HepG2 (cell line): Measurements from ENCODE around the gene MEF2B. TPM values are rescaled to one million over a fixed set of nuclear protein-coding genes. Genes with fewer than 3 reads are reported as not detected.
A peak's percentile ranks its signal among the peaks of the same experiment; 100 is the strongest.

Experiments
- CREB1 ChIP-seq, 2 experiments: fragments of 450-650 bp in 1 of 2; IDR thresholded peaks; 2 replicates each; pipeline ENCODE4 v1.6.1; 2016 to 2017; ENCODE audit warnings: control low read depth in 1 of 2, mild to moderate bottlenecking in 1 of 2, missing compliant biosample characterization in 1 of 2, missing genetic modification characterization in 1 of 2
- GATAD1 ChIP-seq: IDR thresholded peaks from 2 replicates; pipeline ENCODE4 v1.6.1; 2016; ENCODE audit warnings: missing genetic modification reagents, missing compliant biosample characterization
- KDM1A ChIP-seq: IDR thresholded peaks from 2 replicates; pipeline ENCODE4 v1.6.1; 2016; ENCODE audit warnings: missing compliant biosample characterization
- NCOR1 ChIP-seq: fragments of 200-600 bp; sonication (generic); IDR thresholded peaks from 2 replicates; pipeline ENCODE4 v1.7.0; 2017; ENCODE audit warnings: antibody characterized with exemption, low read length, borderline replicate concordance
- RARA ChIP-seq: IDR thresholded peaks from 2 replicates; pipeline ENCODE4 v1.6.1; 2016; ENCODE audit warnings: missing genetic modification reagents, missing compliant biosample characterization
- SMAD3 ChIP-seq: sonication (generic); formaldehyde crosslinking; IDR thresholded peaks from 2 replicates; pipeline ENCODE4 v1.4.0; 2020; ENCODE audit warnings: missing genetic modification reagents
- ZFP36L2 ChIP-seq: sonication (generic); formaldehyde crosslinking; IDR thresholded peaks from 2 replicates; pipeline ENCODE4 v1.4.0; 2020; ENCODE audit warnings: missing genetic modification reagents
- ZMYM3 ChIP-seq: sonication (generic); formaldehyde crosslinking; IDR thresholded peaks from 2 replicates; pipeline ENCODE4 v1.5.1; 2020; ENCODE audit warnings: mild to moderate bottlenecking, missing genetic modification reagents
- ZNF234 ChIP-seq: sonication (generic); formaldehyde crosslinking; conservative IDR thresholded peaks from 2 replicates; pipeline ENCODE4 v1.5.1; 2020; ENCODE audit warnings: mild to moderate bottlenecking, missing genetic modification reagents
- ZNF263 ChIP-seq: sonication (generic); formaldehyde crosslinking; IDR thresholded peaks from 2 replicates; pipeline ENCODE4 v1.4.0; 2020; ENCODE audit warnings: missing genetic modification reagents
- ZNF788 ChIP-seq: sonication (generic); formaldehyde crosslinking; IDR thresholded peaks from 2 replicates; pipeline ENCODE4 v1.5.0; 2020; ENCODE audit warnings: mild to moderate bottlenecking, missing genetic modification reagents, borderline replicate concordance
- polyA plus RNA-seq, 8 experiments: library from polyadenylated mRNA; depleted of rRNA in 3 of 8; stranded (reverse) in 7 of 8; unstranded in 1 of 8; fragments of >200 nt; fragmentation: Illumina TruSeq in 4 of 8; extraction: Trizol in 4 of 8; gene quantifications; 2 replicates each; pipeline versions ENCODE4 v1.2.1 to v1.2.3, GENCODE V29; 2011 to 2016; ENCODE audit warnings: low read depth in 4 of 8, missing spikeins in 1 of 8, mixed read lengths in 1 of 8; ENCODE audit not compliant: insufficient read depth in 1 of 8
- total RNA-seq, 5 experiments: library from RNA; depleted of rRNA; stranded (reverse); fragments of >200 nt; fragmentation: Illumina TruSeq; extraction: Trizol; gene quantifications; 2 replicates each; pipeline ENCODE4 v1.2.3, GENCODE V29; 2016; ENCODE audit warnings: low read depth in 1 of 5
- TF ChIP-seq, protein P1 (sequence below): sonication (generic); formaldehyde crosslinking; IDR thresholded peaks from one replicate; pipeline ENCODE4 v1.5.1; 2020; ENCODE audit warnings: mild to moderate bottlenecking, missing genetic modification reagents; ENCODE audit errors: not compliant biosample characterization
- TF ChIP-seq, protein P2 (sequence below): sonication (generic); formaldehyde crosslinking; IDR thresholded peaks from 2 replicates; pipeline ENCODE4 v1.5.0; 2020; ENCODE audit warnings: missing genetic modification reagents
- TF ChIP-seq, protein P3 (sequence below): sonication (generic); formaldehyde crosslinking; conservative IDR thresholded peaks from 2 replicates; pipeline ENCODE4 v1.4.0; 2020; ENCODE audit warnings: mild to moderate bottlenecking, missing genetic modification reagents, moderate library complexity

The MEF2B gene
- total and polyA plus RNA-seq, 2 of the 13 experiments (the other 11 are each of a cell fraction or from before 2014, with no cell fraction given): 1.2 to 1.7 TPM

DNA sequence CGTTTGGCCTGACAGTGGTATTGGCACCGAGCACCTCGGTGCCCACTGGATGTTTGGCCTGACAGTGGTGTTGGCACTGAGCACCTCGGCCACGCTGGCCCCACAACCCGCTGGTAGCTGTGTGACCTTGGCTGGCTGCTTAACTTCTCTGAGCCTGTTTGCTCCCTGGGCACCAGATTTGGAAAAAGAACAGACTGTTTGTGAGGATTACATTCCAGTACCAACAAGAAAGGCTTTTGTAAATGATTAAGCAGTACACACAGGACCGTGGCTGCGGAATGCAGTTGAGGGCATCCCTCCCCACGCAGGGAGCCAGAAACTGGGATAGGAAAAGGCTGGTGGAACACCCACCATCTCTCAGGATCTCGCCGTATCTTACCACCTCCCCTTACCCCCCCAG is 74.4 kb downstream of the MEF2B start (continued):
- TF ChIP-seq, protein P1, sequence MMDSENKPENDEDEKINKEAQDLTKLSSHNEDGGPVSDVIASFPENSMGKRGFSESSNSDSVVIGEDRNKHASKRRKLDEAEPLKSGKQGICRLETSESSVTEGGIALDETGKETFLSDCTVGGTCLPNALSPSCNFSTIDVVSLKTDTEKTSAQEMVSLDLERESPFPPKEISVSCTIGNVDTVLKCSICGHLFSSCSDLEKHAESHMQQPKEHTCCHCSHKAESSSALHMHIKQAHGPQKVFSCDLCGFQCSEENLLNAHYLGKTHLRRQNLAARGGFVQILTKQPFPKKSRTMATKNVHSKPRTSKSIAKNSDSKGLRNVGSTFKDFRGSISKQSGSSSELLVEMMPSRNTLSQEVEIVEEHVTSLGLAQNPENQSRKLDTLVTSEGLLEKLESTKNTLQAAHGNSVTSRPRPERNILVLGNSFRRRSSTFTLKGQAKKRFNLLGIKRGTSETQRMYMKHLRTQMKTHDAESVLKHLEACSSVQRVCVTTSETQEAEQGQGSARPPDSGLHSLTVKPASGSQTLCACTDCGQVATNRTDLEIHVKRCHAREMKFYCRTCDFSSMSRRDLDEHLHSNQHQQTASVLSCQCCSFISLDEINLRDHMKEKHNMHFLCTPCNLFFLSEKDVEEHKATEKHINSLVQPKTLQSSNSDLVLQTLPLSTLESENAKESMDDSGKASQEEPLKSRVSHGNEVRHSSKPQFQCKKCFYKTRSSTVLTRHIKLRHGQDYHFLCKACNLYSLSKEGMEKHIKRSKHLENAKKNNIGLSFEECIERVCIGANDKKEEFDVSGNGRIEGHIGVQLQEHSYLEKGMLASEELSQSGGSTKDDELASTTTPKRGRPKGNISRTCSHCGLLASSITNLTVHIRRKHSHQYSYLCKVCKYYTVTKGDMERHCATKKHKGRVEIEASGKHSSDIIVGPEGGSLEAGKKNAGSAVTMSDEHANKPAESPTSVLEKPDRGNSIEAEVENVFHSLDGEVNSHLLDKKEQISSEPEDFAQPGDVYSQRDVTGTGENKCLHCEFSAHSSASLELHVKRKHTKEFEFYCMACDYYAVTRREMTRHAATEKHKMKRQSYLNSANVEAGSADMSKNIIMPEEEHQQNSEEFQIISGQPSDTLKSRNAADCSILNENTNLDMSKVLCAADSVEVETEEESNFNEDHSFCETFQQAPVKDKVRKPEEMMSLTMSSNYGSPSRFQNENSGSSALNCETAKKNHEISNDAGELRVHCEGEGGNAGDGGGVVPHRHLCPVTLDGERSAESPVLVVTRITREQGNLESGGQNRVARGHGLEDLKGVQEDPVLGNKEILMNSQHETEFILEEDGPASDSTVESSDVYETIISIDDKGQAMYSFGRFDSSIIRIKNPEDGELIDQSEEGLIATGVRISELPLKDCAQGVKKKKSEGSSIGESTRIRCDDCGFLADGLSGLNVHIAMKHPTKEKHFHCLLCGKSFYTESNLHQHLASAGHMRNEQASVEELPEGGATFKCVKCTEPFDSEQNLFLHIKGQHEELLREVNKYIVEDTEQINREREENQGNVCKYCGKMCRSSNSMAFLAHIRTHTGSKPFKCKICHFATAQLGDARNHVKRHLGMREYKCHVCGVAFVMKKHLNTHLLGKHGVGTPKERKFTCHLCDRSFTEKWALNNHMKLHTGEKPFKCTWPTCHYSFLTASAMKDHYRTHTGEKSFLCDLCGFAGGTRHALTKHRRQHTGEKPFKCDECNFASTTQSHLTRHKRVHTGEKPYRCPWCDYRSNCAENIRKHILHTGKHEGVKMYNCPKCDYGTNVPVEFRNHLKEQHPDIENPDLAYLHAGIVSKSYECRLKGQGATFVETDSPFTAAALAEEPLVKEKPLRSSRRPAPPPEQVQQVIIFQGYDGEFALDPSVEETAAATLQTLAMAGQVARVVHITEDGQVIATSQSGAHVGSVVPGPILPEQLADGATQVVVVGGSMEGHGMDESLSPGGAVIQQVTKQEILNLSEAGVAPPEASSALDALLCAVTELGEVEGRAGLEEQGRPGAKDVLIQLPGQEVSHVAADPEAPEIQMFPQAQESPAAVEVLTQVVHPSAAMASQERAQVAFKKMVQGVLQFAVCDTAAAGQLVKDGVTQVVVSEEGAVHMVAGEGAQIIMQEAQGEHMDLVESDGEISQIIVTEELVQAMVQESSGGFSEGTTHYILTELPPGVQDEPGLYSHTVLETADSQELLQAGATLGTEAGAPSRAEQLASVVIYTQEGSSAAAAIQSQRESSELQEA: no peak
- 0 out of 2 replicates have a peak, but pooled peaks have one; percentile 15 for TF ChIP-seq RARA (CRISPR knock-in tag)
- peak; percentile 97 for TF ChIP-seq ZMYM3 (CRISPR knock-in tag)
- no peak for TF ChIP-seq ZNF234
- 0 out of 2 replicates have a peak, but pooled peaks have one; percentile 16 for TF ChIP-seq SMAD3 (CRISPR knock-in tag)
- TF ChIP-seq GATAD1 (CRISPR knock-in tag): no peak
- TF ChIP-seq ZFP36L2: no peak
- no peak for TF ChIP-seq CREB1 (IDR thresholded peaks at IDR 0.05)
- TF ChIP-seq CREB1 (CRISPR knock-in tag; IDR thresholded peaks at IDR 0.05): no peak
- TF ChIP-seq ZNF263: 0 out of 2 replicates have a peak, but pooled peaks have one; percentile 7
- TF ChIP-seq ZNF788: no peak
- peak; percentile 90 for TF ChIP-seq KDM1A (CRISPR knock-in tag)
- no peak for TF ChIP-seq NCOR1
- TF ChIP-seq, protein P2, sequence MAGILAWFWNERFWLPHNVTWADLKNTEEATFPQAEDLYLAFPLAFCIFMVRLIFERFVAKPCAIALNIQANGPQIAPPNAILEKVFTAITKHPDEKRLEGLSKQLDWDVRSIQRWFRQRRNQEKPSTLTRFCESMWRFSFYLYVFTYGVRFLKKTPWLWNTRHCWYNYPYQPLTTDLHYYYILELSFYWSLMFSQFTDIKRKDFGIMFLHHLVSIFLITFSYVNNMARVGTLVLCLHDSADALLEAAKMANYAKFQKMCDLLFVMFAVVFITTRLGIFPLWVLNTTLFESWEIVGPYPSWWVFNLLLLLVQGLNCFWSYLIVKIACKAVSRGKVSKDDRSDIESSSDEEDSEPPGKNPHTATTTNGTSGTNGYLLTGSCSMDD: no peak
- TF ChIP-seq, protein P3, sequence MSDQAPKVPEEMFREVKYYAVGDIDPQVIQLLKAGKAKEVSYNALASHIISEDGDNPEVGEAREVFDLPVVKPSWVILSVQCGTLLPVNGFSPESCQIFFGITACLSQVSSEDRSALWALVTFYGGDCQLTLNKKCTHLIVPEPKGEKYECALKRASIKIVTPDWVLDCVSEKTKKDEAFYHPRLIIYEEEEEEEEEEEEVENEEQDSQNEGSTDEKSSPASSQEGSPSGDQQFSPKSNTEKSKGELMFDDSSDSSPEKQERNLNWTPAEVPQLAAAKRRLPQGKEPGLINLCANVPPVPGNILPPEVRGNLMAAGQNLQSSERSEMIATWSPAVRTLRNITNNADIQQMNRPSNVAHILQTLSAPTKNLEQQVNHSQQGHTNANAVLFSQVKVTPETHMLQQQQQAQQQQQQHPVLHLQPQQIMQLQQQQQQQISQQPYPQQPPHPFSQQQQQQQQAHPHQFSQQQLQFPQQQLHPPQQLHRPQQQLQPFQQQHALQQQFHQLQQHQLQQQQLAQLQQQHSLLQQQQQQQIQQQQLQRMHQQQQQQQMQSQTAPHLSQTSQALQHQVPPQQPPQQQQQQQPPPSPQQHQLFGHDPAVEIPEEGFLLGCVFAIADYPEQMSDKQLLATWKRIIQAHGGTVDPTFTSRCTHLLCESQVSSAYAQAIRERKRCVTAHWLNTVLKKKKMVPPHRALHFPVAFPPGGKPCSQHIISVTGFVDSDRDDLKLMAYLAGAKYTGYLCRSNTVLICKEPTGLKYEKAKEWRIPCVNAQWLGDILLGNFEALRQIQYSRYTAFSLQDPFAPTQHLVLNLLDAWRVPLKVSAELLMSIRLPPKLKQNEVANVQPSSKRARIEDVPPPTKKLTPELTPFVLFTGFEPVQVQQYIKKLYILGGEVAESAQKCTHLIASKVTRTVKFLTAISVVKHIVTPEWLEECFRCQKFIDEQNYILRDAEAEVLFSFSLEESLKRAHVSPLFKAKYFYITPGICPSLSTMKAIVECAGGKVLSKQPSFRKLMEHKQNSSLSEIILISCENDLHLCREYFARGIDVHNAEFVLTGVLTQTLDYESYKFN (CRISPR knock-in tag): no peak; the same call in 1 of the 2 replicates
